Stimulated activated CD8-positive, alpha-beta memory T cell treated with anti-CD3 and anti-CD28 coated beads, Interleukin-15, amount 100 ng/mL, for 48 hours (primary cell): ENCODE data around the gene CRLF1.
"Not testable (repeated sequence)": the region's sequence is repeated elsewhere in the genome, so short reads cannot be mapped to it uniquely, and the experiment has no call there.

Experiments
- DNase-seq, 2 donors: peaks; one replicate each; pipeline ENCODE4 v3.0.0-alpha.2; 2020; ENCODE audit warnings: low read depth in 2 of 2

The CRLF1 gene

GRCh38 chr19:18608805-18609716 is 2.5 kb upstream of the CRLF1 start:
- DNase-seq = no peak

- no peak for DNase-seq
These were observed 1.7 kb upstream of the CRLF1 start for GRCh38 chr19:18608102-18608804.

- no peak for DNase-seq
These were observed 865 bp upstream of the CRLF1 start for GRCh38 chr19:18607226-18608101.

GRCh38 chr19:18605546-18606280 is 886 bp downstream of the CRLF1 start:
- no peak for DNase-seq

- DNase-seq = no peak
These were observed 1.4 kb downstream of the CRLF1 start for GRCh38 chr19:18605196-18605545.

- no peak for DNase-seq
These were observed 1.8 kb downstream of the CRLF1 start for GRCh38 chr19:18604820-18605159.

GRCh38 chr19:18603958-18604819 is 2.4 kb downstream of the CRLF1 start:
- no peak for DNase-seq

GRCh38 chr19:18603255-18603957 is 3.2 kb downstream of the CRLF1 start:
- no peak for DNase-seq

- DNase-seq = no peak
These were observed 4.7 kb downstream of the CRLF1 start for GRCh38 chr19:18601875-18602274.

- DNase-seq = not testable (repeated sequence)
These were observed 5.8 kb downstream of the CRLF1 start for GRCh38 chr19:18600692-18601397.

GRCh38 chr19:18599485-18599884 is 7.1 kb downstream of the CRLF1 start:
- no peak for DNase-seq

GRCh38 chr19:18597809-18598660 is 8.6 kb downstream of the CRLF1 start:
- DNase-seq = no peak

GRCh38 chr19:18596752-18597157 is 9.8 kb downstream of the CRLF1 start:
- DNase-seq = no peak

- no peak for DNase-seq
These were observed 11.1 kb downstream of the CRLF1 start for GRCh38 chr19:18595475-18595874.

GRCh38 chr19:18594824-18595373 is 11.7 kb downstream of the CRLF1 start:
- DNase-seq = no peak

- DNase-seq = peak; percentile 56 to 68
These were observed 12.3 kb downstream of the CRLF1 start for GRCh38 chr19:18594096-18594823.

- no peak for DNase-seq
These were observed 13.1 kb downstream of the CRLF1 start for GRCh38 chr19:18593367-18594095.
